ENCODE data around the gene SNIP1.
"Not testable (repeated sequence)": the region's sequence is repeated elsewhere in the genome, so short reads cannot be mapped to it uniquely, and the experiment has no call there.

SNIP1 gene

GRCh38 chr1:37559080-37559479, 5.0 kb upstream of the SNIP1 start:
- DNase-seq (ENCODE audit: low read depth), result no peak

- no peak for DNase-seq (ENCODE audit: low read depth)
Measured at GRCh38 chr1:37558411-37558810, 4.3 kb upstream of the SNIP1 start.

GRCh38 chr1:37557402-37557801, 3.3 kb upstream of the SNIP1 start:
- DNase-seq (ENCODE audit: low read depth), result no peak

GRCh38 chr1:37556712-37557196, 2.7 kb upstream of the SNIP1 start, which contains the start of gene DNALI1:
DNALI1 (plus strand) TSS chr1:37556940; CDS start chr1:37556995, 55 bp downstream.
- peak; percentile 90 for DNase-seq (ENCODE audit: low read depth)

- no peak for DNase-seq (ENCODE audit: low read depth)
Measured at GRCh38 chr1:37553598-37553926, 531 bp downstream of the SNIP1 start.

- no peak for DNase-seq (ENCODE audit: low read depth)
Measured at GRCh38 chr1:37549341-37549740, 4.8 kb downstream of the SNIP1 start.

- DNase-seq (ENCODE audit: low read depth), result no peak
Measured at GRCh38 chr1:37545019-37545418, 9.1 kb downstream of the SNIP1 start.

- no peak for DNase-seq (ENCODE audit: low read depth)
Measured at GRCh38 chr1:37544530-37544929, 9.6 kb downstream of the SNIP1 start.

GRCh38 chr1:37540036-37540785, 13.9 kb downstream of the SNIP1 start:
- no peak for DNase-seq (ENCODE audit: low read depth)

GRCh38 chr1:37539154-37539553, 14.9 kb downstream of the SNIP1 start:
- DNase-seq (ENCODE audit: low read depth), result not testable (repeated sequence)

- DNase-seq (ENCODE audit: low read depth), result no peak
Measured at GRCh38 chr1:37537378-37537777, 16.7 kb downstream of the SNIP1 start.

- no peak for DNase-seq (ENCODE audit: low read depth)
Measured at GRCh38 chr1:37533317-37534093, 20.6 kb downstream of the SNIP1 start.

- DNase-seq (ENCODE audit: low read depth), result not testable (repeated sequence)
Measured at GRCh38 chr1:37532418-37533156, 21.5 kb downstream of the SNIP1 start.

GRCh38 chr1:37529888-37530287, 24.2 kb downstream of the SNIP1 start:
- DNase-seq (ENCODE audit: low read depth), result not testable (repeated sequence)

- no peak for DNase-seq (ENCODE audit: low read depth)
Measured at GRCh38 chr1:37519613-37520012, 34.5 kb downstream of the SNIP1 start.

GRCh38 chr1:37518929-37519328, 35.2 kb downstream of the SNIP1 start:
- DNase-seq (ENCODE audit: low read depth), result not testable (repeated sequence)

GRCh38 chr1:37518241-37518640, 35.9 kb downstream of the SNIP1 start:
- DNase-seq (ENCODE audit: low read depth), result not testable (repeated sequence)

GRCh38 chr1:37517569-37517968, 36.5 kb downstream of the SNIP1 start:
- DNase-seq (ENCODE audit: low read depth), result no peak

GRCh38 chr1:37515185-37516034, 38.7 kb downstream of the SNIP1 start:
- DNase-seq (ENCODE audit: low read depth), result no peak

GRCh38 chr1:37514350-37515184, 39.5 kb downstream of the SNIP1 start, which contains the start of gene MEAF6:
MEAF6 (minus strand) TSS chr1:37514766; CDS start chr1:37514746, 20 bp downstream.
- peak; percentile 31 for DNase-seq (ENCODE audit: low read depth)
